Stimulated activated CD4-positive, alpha-beta T cell treated with anti-CD3 and anti-CD28 coated beads, Interleukin-12 subunit alpha, Interleukin-12 subunit beta, amount 100 ng/mL, for 24 hours (primary cell): Measurements from ENCODE around the gene RIPOR3.
"Not testable (repeated sequence)": the region's sequence is repeated elsewhere in the genome, so short reads cannot be mapped to it uniquely, and the experiment has no call there.

Experiments
- DNase-seq, 2 experiments: peaks; one replicate each; pipeline ENCODE4 v3.0.0-alpha.2; 2020; ENCODE audit warnings: low read depth in 2 of 2

Gene RIPOR3

DNA sequence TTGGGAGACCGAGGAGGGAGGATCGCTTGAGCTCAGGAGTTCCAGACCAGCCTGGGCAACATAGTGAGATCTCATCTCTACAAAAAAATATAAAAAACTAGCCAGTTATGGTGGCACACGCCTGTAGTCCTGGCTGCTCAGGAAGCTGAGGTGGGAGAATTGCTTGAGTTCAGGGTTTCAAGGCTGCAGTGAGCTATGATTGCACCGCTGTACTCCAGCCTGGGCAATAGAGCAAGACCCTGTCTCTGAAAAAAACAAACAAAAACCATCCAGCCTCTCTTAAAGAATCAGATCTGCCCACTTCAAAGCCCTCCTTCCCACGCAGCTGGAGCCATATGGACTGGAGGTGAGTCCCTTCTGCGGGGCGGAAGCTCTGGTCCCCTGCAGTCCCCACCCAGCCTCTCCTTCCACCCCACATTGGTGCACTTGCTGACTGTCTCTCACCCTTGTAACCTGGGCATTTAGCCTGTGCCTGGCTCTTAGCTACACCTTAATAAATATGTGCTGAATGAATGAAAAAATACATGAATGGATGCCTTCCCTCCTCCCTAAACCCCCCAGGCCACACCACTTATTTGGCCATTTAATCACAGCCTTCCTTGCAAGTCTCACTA lies 32.9 kb upstream of the RIPOR3 start:
- DNase-seq: no peak

DNA sequence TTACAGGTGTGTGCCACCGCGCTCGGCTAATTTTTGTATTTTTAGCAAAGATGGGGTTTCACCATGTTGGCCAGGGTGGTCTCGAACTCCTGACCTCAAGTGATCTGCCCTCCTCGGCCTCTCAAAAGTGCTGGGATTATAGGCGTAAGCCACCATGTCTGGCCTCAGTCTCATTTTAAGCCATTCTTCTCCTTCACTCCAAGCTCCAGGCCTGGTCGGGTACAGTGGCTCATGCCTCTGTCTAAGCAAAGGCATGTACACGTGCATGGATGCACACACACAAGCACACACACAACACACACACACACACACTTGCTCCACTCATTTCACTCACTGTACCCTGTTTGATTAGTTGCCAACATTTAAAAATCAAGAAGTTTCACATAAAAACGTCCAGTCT lies 32.3 kb upstream of the RIPOR3 start:
- no peak for DNase-seq

DNA sequence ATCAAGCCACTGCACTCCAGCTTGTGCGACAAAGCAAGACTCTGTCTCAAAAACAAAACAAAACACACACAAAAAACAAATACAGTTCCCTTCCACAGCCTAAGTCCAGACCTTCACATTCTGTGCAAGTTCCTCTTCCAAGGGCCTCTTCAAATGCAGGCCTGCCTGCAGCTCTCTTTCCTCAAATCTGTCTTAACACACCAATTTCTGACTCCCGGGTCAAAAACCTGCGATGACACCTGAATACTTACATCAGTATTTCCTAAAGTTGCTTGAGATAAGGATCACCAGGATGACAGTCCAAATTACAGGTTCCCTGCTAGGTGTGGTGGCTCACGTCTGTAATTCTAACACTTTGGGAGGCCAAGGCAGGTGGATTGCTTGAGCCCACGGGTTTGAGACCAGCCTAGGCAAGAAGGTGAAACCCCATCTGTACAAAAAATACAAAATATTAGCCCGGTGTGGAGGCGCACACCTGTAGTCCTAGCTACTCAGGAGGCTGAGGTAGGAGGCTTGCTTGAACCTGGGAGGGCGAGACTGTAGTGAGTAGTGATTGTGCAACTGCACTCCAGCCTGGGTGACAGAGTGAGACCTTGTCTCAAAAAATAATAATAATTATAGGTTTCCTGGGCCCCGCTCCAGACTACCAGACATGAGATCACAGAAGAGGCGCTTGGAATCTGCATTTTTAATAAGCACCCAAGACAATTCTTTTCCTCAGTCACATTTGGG lies 31.2 kb upstream of the RIPOR3 start:
- no peak for DNase-seq

- no peak for DNase-seq
Observed at GRCh38 chr20:50721881-50722281, 30.5 kb upstream of the RIPOR3 start.

DNA sequence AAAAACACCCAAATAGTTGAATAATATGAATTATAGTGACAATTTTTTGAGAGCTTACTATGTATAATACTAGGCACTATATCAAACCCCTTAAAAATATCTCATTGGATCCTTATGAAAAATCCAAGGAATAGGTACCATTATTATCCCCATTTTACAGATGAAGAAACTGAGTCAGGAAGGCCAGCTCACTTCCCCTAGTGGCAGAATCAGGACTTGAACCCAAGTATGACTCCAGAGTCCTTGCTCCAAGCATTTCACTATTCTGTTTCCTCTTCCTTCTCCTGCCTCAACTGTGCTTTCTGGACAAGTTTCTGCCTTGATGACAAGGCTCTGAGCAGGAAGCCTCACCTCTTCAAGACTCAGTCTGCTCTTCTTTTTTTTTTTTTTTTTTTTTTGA lies 29.2 kb upstream of the RIPOR3 start:
- DNase-seq: no peak

DNA sequence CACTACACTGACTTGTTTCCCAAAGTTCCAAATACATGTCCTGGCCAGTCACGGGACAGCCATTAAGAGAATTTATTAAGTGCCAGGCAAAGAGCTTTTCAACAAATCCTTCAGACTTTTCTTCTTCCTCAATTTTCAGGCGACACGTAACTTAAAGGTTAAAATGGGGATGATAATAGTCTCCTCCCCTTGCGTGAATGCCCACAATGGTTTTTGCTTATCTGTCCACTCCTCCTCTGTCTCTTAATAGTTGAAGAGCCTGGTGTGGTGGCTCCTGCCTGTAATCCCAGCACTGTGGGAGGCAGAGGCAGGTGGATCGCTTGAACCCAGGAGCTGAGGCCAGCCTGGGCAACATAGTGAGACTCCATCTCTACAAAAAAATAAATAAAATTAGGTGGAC lies 28.7 kb upstream of the RIPOR3 start:
- DNase-seq: no peak

DNA sequence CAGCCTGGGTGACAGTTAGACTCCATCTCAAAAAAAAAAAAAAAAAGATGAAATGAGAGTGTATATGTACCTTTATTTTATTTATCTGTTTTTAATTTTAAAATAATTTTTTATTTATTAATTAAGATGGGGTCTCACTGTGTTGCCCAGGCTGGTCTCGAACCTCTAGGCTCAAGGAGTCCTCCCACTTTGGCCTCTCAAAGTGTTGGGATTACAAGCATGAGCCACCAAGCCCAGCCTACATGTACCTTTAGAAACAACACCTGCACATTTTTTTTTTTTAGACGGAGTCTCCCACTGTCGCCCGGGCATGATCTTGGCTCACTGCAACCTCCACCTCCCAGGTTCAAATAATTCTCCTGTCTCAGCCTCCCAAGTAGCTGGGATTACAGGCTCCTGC lies 28.0 kb upstream of the RIPOR3 start:
- no peak for DNase-seq

- no peak for DNase-seq
Observed at GRCh38 chr20:50717974-50718761, 26.8 kb upstream of the RIPOR3 start.

GRCh38 chr20:50717312-50717711 lies 26.0 kb upstream of the RIPOR3 start:
- DNase-seq: no peak

GRCh38 chr20:50716518-50716917 lies 25.2 kb upstream of the RIPOR3 start:
- DNase-seq: no peak

- no peak for DNase-seq
Observed at GRCh38 chr20:50715694-50716093, 24.4 kb upstream of the RIPOR3 start.

- not testable (repeated sequence) for DNase-seq
Observed at GRCh38 chr20:50714426-50714825, 23.1 kb upstream of the RIPOR3 start.

DNA sequence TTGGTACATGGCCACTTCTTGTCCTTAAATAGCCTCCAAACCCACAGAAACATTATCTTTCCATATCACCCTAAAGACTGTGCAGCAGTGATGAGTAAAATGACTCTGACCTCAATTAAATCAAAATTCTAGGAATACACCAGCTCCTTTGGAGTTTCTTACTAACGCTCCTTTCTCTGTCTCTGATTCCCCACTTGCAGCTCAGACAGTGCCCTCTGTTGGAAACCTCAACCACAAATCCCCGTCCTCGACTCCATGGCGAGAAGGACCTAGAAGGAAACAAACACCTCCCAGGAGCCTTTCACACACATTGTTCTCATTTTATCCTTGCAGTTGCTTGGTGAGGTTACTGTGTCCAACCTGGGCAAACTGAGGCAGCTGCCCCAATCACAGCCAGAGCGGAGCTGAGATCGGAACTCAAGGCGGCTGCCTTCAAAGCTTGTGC lies 22.3 kb upstream of the RIPOR3 start:
- DNase-seq: no peak

GRCh38 chr20:50712771-50713656 lies 21.7 kb upstream of the RIPOR3 start:
- DNase-seq: no peak

GRCh38 chr20:50711113-50711825 lies 19.9 kb upstream of the RIPOR3 start:
- DNase-seq: no peak

- DNase-seq: no peak
Observed at GRCh38 chr20:50710492-50711063, 19.2 kb upstream of the RIPOR3 start.

DNA sequence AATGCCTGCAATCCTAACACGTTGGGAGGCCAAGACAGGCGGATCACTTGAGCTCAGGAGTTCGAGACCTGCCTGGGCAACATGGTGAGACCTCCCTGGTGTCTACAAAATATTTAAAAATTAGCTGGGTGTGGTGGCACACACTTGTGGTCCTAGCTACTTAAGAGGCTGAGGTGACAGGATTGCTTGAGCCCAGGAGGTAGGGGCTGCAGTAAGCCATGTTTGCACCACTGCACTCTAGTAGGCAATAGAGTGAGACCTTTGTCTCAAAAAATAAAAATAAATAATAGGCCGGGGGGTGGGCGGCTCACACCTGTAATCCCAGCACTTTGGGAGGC lies 18.3 kb upstream of the RIPOR3 start:
- DNase-seq: no peak

- DNase-seq: no peak
Observed at GRCh38 chr20:50708845-50709635, 17.7 kb upstream of the RIPOR3 start.

- DNase-seq: no peak
Observed at GRCh38 chr20:50704971-50705370, 13.6 kb upstream of the RIPOR3 start.

DNA sequence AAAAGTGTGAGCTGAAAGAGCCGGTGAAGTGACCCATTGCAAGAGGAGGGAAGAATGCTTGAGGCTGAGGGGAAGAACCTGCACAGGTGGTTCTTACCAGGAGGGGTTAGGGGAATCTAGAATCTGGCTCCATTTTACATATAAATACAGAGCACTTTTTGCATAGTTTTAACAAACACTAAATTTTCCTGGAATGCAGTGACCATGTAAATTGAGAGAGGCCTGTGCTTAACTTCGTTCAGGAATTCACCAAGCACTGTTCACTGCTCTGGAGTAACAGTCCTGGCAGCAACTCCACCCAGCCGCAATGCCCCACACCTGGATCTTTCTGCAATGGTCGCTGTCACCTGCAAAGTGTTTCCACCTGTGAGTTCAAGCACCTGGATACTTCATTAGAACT lies 13.2 kb upstream of the RIPOR3 start:
- DNase-seq: no peak
